ENCODE measurements around the gene MMP25.

Gene MMP25

GRCh38 chr16:3020247-3020603, 26.1 kb upstream of the MMP25 start, which contains the start of gene TNFRSF12A:
Gene TNFRSF12A, plus strand, starts transcription at chr16:3020368. Its CDS starts 30 bp downstream, at chr16:3020398.
- Histone ChIP-seq H3K9me2 (replicated peaks; ENCODE audit: low read depth, low read length) (no peaks in the 10 kb centered on the region), H2AFZ (ENCODE audit: low read length) (peak within 1 kb of the TSS; percentile 73; the same call in 1 of the 2 replicates), H3K4me1 (ENCODE audit: insufficient read depth, low read length, poor library complexity, severe bottlenecking) (peaks cover 15% of the 10 kb centered on the region), H3K4me2 (ENCODE audit: low read depth, low read length, poor library complexity, severe bottlenecking) (peak within 1 kb of the TSS; percentile 85), H4K20me1 (ENCODE audit: insufficient read depth, low read length, poor library complexity, severe bottlenecking) (peaks cover 12% of the 10 kb centered on the region), H3K36me3 (ENCODE audit: insufficient read depth, low read length) (no peaks in the 10 kb centered on the region), H3K9ac (ENCODE audit: low read depth, low read length, poor library complexity, severe bottlenecking) (peak within 1 kb of the TSS; percentile 83), H3F3A (ENCODE audit: low read depth) (no peaks in the 10 kb centered on the region), H3K27me3 (ENCODE audit: insufficient read depth, low read length, poor library complexity, severe bottlenecking) (no peaks in the 10 kb centered on the region), H3K79me2 (ENCODE audit: insufficient read depth, low read length) (peaks cover 30% of the 10 kb centered on the region), H3K9me3 (ENCODE audit: insufficient read depth, low read depth, low read length) (no peaks in the 10 kb centered on the region), H3K4me3 (ENCODE audit: low read length, poor library complexity, severe bottlenecking) (peak within 1 kb of the TSS; percentile 75)
- TF ChIP-seq EZH2phosphoT487 (IDR thresholded peaks at IDR 0.05; ENCODE audit: borderline replicate concordance) (no peak), CTCF (conservative IDR thresholded peaks at IDR 0.05; ENCODE audit: low read length) (no peak)

DNA sequence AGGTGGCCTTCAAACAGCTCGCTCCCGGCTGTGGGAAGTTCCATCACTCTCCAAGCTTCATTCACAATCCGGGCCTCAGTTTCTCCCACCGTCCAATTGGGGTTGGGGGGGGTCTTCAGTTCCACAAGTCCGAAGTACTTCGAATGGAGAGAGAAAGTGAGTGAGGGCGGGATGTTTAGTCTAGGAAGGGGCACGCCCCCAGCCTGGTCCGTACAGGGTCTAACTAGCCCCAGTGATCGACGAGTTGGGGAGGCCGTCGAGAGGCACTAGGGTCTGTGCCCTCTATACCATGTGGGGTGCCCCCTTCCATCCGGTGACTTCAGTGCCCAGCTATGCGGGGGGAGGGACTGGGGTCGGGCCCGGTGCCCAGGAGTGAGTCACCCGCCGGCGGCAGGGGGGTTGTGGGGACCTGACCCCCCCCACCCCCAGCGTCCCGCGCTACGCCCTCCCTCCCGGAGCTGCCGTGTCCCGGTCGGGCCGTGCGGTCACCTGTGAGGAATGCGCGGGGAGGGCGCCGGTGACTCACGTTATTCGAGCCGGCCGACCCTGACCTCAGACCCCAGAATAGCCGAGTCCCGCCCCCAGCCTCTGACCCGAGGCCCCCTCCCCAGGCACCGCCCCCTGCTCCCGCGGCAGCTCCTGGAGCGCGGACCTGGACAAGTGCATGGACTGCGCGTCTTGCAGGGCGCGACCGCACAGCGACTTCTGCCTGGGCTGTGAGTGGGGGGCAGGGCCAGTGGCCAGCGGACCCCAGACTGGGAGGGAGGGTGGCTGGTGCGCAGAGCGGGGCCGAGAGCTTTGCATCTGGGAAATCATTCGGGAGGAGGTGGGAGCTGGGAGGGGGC, 25.5 kb upstream of the MMP25 start:
- Histone ChIP-seq H3K9me2 (replicated peaks; ENCODE audit: low read depth, low read length) (no peaks in the 10 kb centered on the region), H3K79me2 (ENCODE audit: insufficient read depth, low read length) (peaks cover 30% of the 10 kb centered on the region), H2AFZ (ENCODE audit: low read length) (peak overlapping the region; percentile 55; the same call in 1 of the 2 replicates), H3K9ac (ENCODE audit: low read depth, low read length, poor library complexity, severe bottlenecking) (peak overlapping the region; percentile 83), H3K4me3 (ENCODE audit: low read length, poor library complexity, severe bottlenecking) (peak overlapping the region; percentile 75), H3K27me3 (ENCODE audit: insufficient read depth, low read length, poor library complexity, severe bottlenecking) (no peaks in the 10 kb centered on the region), H3K36me3 (ENCODE audit: insufficient read depth, low read length) (no peaks in the 10 kb centered on the region), H4K20me1 (ENCODE audit: insufficient read depth, low read length, poor library complexity, severe bottlenecking) (peaks cover 12% of the 10 kb centered on the region), H3F3A (ENCODE audit: low read depth) (no peaks in the 10 kb centered on the region), H3K4me1 (ENCODE audit: insufficient read depth, low read length, poor library complexity, severe bottlenecking) (peaks cover 15% of the 10 kb centered on the region), H3K9me3 (ENCODE audit: insufficient read depth, low read depth, low read length) (no peaks in the 10 kb centered on the region), H3K4me2 (ENCODE audit: low read depth, low read length, poor library complexity, severe bottlenecking) (peak overlapping the region; percentile 85)
- TF ChIP-seq EZH2phosphoT487 (IDR thresholded peaks at IDR 0.05; ENCODE audit: borderline replicate concordance) (no peak), CTCF (conservative IDR thresholded peaks at IDR 0.05; ENCODE audit: low read length) (no peak)

GRCh38 chr16:3021449-3022207, 24.7 kb upstream of the MMP25 start:
- H3K4me2 ChIP-seq (ENCODE audit: low read depth, low read length, poor library complexity, severe bottlenecking): peak overlapping the region; percentile 85
- H3K4me1 ChIP-seq (ENCODE audit: insufficient read depth, low read length, poor library complexity, severe bottlenecking): peaks cover 15% of the 10 kb centered on the region
- H3K79me2 ChIP-seq (ENCODE audit: insufficient read depth, low read length): peaks cover 30% of the 10 kb centered on the region
- H3K4me3 ChIP-seq (ENCODE audit: low read length, poor library complexity, severe bottlenecking): peak overlapping the region; percentile 75
- no peaks in the 10 kb centered on the region for H3K36me3 ChIP-seq (ENCODE audit: insufficient read depth, low read length)
- TF ChIP-seq CTCF (conservative IDR thresholded peaks at IDR 0.05; ENCODE audit: low read length): 0 out of 2 replicates have a peak, but pooled peaks have one; percentile 13
- no peak for TF ChIP-seq EZH2phosphoT487 (IDR thresholded peaks at IDR 0.05; ENCODE audit: borderline replicate concordance)
- no peaks in the 10 kb centered on the region for H3K9me2 ChIP-seq (replicated peaks; ENCODE audit: low read depth, low read length)
- peaks cover 12% of the 10 kb centered on the region for H4K20me1 ChIP-seq (ENCODE audit: insufficient read depth, low read length, poor library complexity, severe bottlenecking)
- no peaks in the 10 kb centered on the region for H3F3A ChIP-seq (ENCODE audit: low read depth)
- H3K27me3 ChIP-seq (ENCODE audit: insufficient read depth, low read length, poor library complexity, severe bottlenecking): no peaks in the 10 kb centered on the region
- no peaks in the 10 kb centered on the region for H3K9me3 ChIP-seq (ENCODE audit: insufficient read depth, low read depth, low read length)
- peak overlapping the region; percentile 83 for H3K9ac ChIP-seq (ENCODE audit: low read depth, low read length, poor library complexity, severe bottlenecking)
- no peak overlapping the region for H2AFZ ChIP-seq (ENCODE audit: low read length)
